ENCODE results near the gene CYP4F8.

DNA sequence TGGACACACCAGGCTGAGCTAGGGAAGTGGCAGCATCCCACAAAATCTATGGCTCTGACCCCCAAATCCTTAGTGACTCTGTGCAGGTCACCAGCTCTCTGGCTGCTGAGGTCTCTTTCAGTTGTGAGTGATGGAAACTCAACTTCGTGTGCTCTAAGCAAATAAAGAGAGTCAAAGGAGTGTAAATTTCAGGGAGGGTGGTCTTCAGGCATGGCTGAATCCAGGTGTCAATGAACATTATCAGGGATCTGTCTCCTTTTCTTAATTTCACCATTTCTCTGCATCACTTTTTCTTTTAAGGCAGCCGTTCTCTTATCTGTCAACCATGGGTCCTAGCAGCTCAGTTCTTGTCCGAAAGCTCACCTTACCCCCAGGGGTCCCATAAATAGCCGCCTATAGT lies 64.1 kb downstream of the CYP4F8 start:
- TF ChIP-seq, protein P1, sequence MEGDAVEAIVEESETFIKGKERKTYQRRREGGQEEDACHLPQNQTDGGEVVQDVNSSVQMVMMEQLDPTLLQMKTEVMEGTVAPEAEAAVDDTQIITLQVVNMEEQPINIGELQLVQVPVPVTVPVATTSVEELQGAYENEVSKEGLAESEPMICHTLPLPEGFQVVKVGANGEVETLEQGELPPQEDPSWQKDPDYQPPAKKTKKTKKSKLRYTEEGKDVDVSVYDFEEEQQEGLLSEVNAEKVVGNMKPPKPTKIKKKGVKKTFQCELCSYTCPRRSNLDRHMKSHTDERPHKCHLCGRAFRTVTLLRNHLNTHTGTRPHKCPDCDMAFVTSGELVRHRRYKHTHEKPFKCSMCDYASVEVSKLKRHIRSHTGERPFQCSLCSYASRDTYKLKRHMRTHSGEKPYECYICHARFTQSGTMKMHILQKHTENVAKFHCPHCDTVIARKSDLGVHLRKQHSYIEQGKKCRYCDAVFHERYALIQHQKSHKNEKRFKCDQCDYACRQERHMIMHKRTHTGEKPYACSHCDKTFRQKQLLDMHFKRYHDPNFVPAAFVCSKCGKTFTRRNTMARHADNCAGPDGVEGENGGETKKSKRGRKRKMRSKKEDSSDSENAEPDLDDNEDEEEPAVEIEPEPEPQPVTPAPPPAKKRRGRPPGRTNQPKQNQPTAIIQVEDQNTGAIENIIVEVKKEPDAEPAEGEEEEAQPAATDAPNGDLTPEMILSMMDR (IDR thresholded peaks at IDR 0.05), result no peak
- no peak for TF ChIP-seq POLR2A (IDR thresholded peaks at IDR 0.05)

Measured in lower leg skin (tissue), 3 donors.